HG03045 (cell line): ENCODE measurements around the gene SPPL3.

Experiments used
- ATAC-seq: cut with Tn5 transposase; IDR thresholded peaks from one replicate; pipeline ENCODE4 v1.9.1; 2021; ENCODE audit warnings: mild to moderate bottlenecking, moderate library complexity; ENCODE audit not compliant: unreplicated experiment

SPPL3 gene

GRCh38 chr12:120879102-120879501, 25.1 kb downstream of the SPPL3 start:
- no peak for ATAC-seq

- no peak for ATAC-seq
Measured at GRCh38 chr12:120874547-120875245, 29.5 kb downstream of the SPPL3 start.

DNA sequence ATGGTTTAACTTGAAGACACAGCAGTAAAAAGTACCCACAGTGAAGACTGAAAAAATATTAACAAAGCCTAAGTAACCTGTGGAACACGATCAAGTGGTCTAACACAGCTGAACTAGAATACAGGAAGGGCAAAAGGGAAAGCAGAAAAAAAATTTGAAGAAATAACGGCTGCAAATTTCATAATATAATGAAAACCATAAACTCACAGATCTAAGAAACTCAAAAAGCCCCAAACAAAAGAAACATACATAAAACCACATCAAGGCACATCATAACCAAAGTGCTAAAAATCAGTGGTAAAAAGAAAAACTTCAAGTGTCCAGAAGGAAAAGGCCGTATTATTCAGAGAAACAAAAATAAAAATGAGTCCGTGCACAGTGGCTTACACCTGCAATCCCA, 30.9 kb downstream of the SPPL3 start:
- no peak for ATAC-seq

- ATAC-seq = no peak
Measured at GRCh38 chr12:120872487-120872886, 31.7 kb downstream of the SPPL3 start.

- ATAC-seq = no peak
Measured at GRCh38 chr12:120870415-120870814, 33.7 kb downstream of the SPPL3 start.

DNA sequence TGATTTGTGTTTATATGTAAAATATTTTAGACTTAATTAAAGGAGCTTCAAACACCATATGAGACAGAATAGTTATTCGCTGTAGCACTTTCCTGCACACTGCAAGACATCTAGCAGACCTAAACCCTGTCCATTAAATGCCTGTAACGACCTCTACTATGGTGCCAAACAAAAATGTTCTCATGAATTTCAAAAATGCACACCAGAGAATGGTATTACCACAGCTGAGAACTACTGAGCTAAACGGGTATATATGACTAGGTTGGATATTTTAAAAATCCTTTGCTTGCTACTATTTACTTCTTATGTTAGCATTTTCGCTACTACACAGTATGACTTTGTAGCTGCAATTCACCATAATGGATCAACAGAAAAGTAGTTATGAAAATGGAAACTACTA, 34.8 kb downstream of the SPPL3 start:
- no peak for ATAC-seq

GRCh38 chr12:120866108-120866507, 38.0 kb downstream of the SPPL3 start:
- no peak for ATAC-seq

DNA sequence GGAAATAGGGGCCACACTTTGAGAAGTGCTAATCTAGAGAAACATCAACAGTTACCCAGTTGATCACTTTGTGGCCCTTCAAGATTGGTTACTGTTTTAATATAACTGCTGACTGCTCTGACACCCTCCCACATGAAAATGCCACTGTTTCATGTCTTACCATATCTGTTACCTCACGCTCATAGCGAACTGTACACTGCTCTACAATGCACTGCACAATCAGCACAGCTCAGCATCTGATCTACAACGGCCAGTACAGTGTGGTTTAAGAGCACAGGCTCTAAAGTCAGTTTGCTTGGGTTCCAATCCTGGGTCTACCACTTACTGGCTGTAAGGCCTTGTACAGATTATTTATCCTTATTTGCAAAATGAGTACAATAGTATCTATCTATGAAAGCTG, 39.1 kb downstream of the SPPL3 start:
- no peak for ATAC-seq

- ATAC-seq = no peak
Measured at GRCh38 chr12:120862664-120863063, 41.5 kb downstream of the SPPL3 start.

- no peak for ATAC-seq
Measured at GRCh38 chr12:120861074-120861795, 42.9 kb downstream of the SPPL3 start.

GRCh38 chr12:120858306-120859088, 45.7 kb downstream of the SPPL3 start:
- no peak for ATAC-seq

DNA sequence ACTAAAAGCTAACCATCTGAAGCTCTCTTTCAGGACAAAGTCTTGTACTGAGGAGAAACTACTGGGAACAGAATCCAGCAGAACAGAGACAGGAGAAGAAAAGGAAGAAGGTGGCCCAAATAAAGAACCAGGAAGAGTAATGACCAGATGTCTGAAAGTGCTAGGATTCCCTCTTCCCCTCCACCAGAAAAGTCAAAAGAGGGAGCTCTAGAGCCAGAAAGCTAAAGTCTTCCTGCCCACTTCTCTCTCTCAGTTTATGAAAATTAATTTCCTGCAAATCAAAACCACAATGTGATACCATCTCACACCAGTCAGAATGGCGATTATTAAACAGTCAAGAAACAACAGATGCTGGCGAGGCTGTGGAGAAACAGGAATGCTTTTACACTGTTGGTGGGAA, 47.2 kb downstream of the SPPL3 start:
- ATAC-seq = no peak

- ATAC-seq = no peak
Measured at GRCh38 chr12:120855823-120856588, 48.2 kb downstream of the SPPL3 start.

DNA sequence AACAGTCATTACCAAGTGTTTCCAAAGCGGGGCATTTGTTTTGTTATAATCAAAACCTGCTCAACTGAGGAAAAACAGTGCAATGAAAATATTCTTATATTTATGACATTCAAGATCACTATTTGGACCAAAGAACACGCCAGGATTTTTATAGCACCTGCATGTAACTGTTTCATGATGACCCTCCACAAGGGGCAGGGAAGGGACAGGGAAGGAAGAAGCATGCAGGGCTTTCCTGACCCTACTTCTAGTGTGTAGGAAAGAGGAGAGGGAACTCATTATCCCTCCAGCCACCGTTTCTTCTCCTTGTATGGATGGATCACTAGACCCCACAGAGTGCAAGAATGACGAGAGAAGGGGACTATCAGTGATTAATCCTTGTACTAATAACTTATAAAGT, 49.4 kb downstream of the SPPL3 start:
- no peak for ATAC-seq

GRCh38 chr12:120853188-120853587, 51.0 kb downstream of the SPPL3 start:
- no peak for ATAC-seq

DNA sequence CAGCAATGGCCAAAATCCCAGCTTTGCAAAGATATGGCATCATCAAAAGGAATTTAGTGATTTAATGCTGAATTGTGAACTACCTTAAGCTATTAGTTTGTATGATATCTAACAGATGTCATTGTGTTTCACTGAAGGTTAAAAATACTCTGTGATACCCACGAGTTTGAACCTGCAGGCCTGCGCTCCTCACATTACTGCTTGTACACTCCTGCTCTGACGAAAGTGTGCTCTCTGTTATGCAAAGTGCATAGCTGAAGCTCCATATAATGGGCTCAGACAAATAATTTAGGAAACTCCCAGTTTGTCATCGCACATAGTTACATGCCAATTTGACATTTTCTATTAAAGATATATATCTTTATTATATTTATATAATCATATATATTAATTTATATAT, 52.2 kb downstream of the SPPL3 start:
- no peak for ATAC-seq

DNA sequence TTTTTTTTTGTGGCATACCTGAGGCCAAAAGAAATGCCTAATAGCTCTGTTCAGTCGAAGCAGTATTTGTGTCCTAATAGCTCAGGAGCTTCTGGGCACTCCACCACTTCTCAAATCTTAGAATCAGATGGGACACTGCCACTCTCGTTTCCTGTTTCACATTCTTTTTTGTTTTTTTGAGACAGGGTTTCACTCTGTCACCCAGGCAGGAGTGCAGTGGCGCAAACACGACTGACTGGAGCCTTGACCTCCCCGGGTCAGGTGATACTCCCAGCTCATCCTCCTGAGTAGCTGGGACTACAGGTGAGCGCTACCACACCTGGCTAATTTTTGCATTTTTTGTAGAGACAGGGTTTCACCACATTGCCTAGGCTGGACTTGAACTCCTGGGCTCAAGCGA, 52.7 kb downstream of the SPPL3 start:
- no peak for ATAC-seq

GRCh38 chr12:120849765-120850164, 54.4 kb downstream of the SPPL3 start:
- no peak for ATAC-seq

DNA sequence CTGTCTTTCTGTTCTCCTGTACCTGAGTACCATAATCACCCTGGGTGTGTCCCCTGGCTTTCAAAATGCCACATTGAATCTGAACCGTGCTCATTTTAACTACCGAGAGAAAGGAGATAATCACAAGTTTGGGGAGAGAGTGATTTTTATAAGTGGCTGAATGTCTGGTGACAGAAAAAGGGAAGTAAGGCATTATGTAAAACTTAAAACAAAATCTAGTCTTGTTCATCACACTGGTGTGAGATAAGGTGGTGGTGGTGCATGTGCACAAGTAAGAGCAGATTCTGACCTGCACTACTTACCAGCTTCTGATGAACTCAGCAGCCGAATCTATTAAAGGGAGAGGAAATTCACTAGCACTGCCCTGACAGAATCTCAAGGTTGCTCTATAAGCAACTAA, 56.3 kb downstream of the SPPL3 start:
- ATAC-seq = no peak

DNA sequence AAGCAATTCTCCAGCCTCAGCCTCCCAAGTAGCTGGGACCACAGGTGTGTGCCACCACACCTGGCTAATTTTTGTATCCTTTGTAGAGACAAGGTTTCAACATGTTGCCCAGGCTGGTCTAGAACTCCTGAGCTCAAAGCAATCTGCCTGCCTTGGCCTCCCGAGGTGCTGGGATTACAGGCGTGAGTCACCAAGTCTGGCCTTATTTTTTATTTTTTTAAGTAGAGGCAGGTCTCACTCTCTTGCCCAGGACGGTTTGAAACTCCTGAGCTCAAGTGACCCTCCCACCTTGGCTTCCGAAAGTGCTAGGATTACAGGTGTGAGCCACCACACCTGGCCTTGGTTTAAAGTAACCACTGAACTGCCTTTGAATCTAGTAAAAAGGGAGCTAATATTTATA, 56.8 kb downstream of the SPPL3 start:
- ATAC-seq = no peak

- no peak for ATAC-seq
Measured at GRCh38 chr12:120846721-120847120, 57.4 kb downstream of the SPPL3 start.
